Naive thymus-derived CD4-positive, alpha-beta T cell (primary cell): ENCODE results near the gene P3H2. TPM values are rescaled to one million over a fixed set of nuclear protein-coding genes. Genes with fewer than 3 reads are reported as not detected.

ENCODE experiments used
- ATAC-seq: fragments of 150-1000 bp; cut with Tn5 transposase; 2 replicates; pipeline ENCODE4 v1.10.0; 2021; ENCODE audit warnings: mild to moderate bottlenecking, moderate library complexity
- CTCF ChIA-PET: fragments of 350-600 bp; sonication (Branson Sonifier 250); formaldehyde crosslinking; loops from one replicate; lab custom pipeline; 2021; ENCODE audit warnings: antibody characterized with exemption; lab: Charles Lee
- POLR2A ChIA-PET: fragments of 350-600 bp; sonication (Branson Sonifier 250); formaldehyde crosslinking; loops from one replicate; lab custom pipeline; 2021; ENCODE audit warnings: antibody characterized with exemption, inconsistent platforms; lab: Charles Lee
- DNase-seq, 9 donors: peaks; one replicate each; pipeline versions ENCODE4 v3.0.0 to v3.0.0-alpha.2; 2020 to 2022; ENCODE audit warnings: mixed read lengths in 1 of 9
- H3K27ac ChIP-seq: one replicate; pipeline ENCODE4 v1.7.0; 2013; ENCODE audit warnings: mild to moderate bottlenecking, low read depth, low read length, moderate library complexity
- H3K27me3 ChIP-seq, 2 donors: one replicate each; pipeline ENCODE4 v1.7.0; 2013; ENCODE audit warnings: low read length in 2 of 2, mild to moderate bottlenecking in 2 of 2, moderate library complexity in 2 of 2; ENCODE audit not compliant: control insufficient read depth in 2 of 2, insufficient read depth in 2 of 2
- H3K36me3 ChIP-seq, 3 experiments: 1 replicate in 2 of 3; 2 replicates in 1 of 3; pipeline ENCODE4 v1.7.0; 2013; ENCODE audit warnings: low read length in 3 of 3, mild to moderate bottlenecking in 3 of 3, moderate library complexity in 1 of 3; ENCODE audit not compliant: insufficient read depth in 3 of 3, control insufficient read depth in 2 of 3
- H3K4me1 ChIP-seq, 2 donors: one replicate each; pipeline ENCODE4 v1.7.0; 2013; ENCODE audit warnings: low read length in 2 of 2, mild to moderate bottlenecking in 2 of 2, moderate library complexity in 1 of 2; ENCODE audit not compliant: control insufficient read depth in 2 of 2, insufficient read depth in 2 of 2
- H3K4me3 ChIP-seq: 2 replicates; pipeline ENCODE4 v1.7.0; 2013; ENCODE audit warnings: mild to moderate bottlenecking, low read length
- H3K9me3 ChIP-seq, 3 experiments: 1 replicate in 2 of 3; 2 replicates in 1 of 3; pipeline ENCODE4 v1.7.0; 2013; ENCODE audit warnings: low read length in 3 of 3; ENCODE audit not compliant: control insufficient read depth in 2 of 3
- H3K27ac Mint-ChIP-seq, 9 donors: one replicate each; pipeline ENCODE4 v1.8.0; 2020 to 2022; ENCODE audit warnings: mixed read lengths in 9 of 9, mild to moderate bottlenecking in 8 of 9, moderate library complexity in 5 of 9, inconsistent platforms in 2 of 9
- H3K27me3 Mint-ChIP-seq, 5 donors: one replicate each; pipeline ENCODE4 v1.8.0; 2021 to 2022; ENCODE audit warnings: mixed read lengths in 5 of 5, mild to moderate bottlenecking in 1 of 5
- H3K36me3 Mint-ChIP-seq, 5 donors: one replicate each; pipeline ENCODE4 v1.8.0; 2020 to 2022; ENCODE audit warnings: mixed read lengths in 5 of 5, mild to moderate bottlenecking in 3 of 5, inconsistent platforms in 1 of 5
- H3K4me1 Mint-ChIP-seq, 7 donors: one replicate each; pipeline ENCODE4 v1.8.0; 2020 to 2022; ENCODE audit warnings: mixed read lengths in 7 of 7, mild to moderate bottlenecking in 3 of 7, inconsistent platforms in 1 of 7
- H3K4me3 Mint-ChIP-seq, 10 donors: one replicate each; pipeline ENCODE4 v1.8.0; 2020 to 2022; ENCODE audit warnings: mild to moderate bottlenecking in 10 of 10, mixed read lengths in 10 of 10, moderate library complexity in 6 of 10, inconsistent platforms in 2 of 10
- H3K9me3 Mint-ChIP-seq, 11 donors: one replicate each; pipeline ENCODE4 v1.8.0; 2020 to 2022; ENCODE audit warnings: mixed read lengths in 11 of 11, mild to moderate bottlenecking in 4 of 11, inconsistent platforms in 1 of 11, moderate library complexity in 1 of 11
- intact Hi-C, 2 donors: fragments of 100-400 bp; cut with micrococcal nuclease; formaldehyde crosslinking; loops; one replicate each; pipeline ENCODE4 v1.15.1; 2023
- polyA plus RNA-seq, 2 donors: library from polyadenylated mRNA; unstranded; fragments of 300-500 nt; fragmentation: Illumina TruSeq; gene quantifications; one replicate each; pipeline ENCODE4 v1.2.3, GENCODE V29; 2021
- total RNA-seq, 6 experiments: library from RNA in 5 of 6; stranded (reverse) in 5 of 6; gene quantifications; 1 replicate in 5 of 6; 2 replicates in 1 of 6; pipeline ENCODE4 v1.2.3 and lab custom pipeline; 2021 to 2026

P3H2 gene
- total and polyA plus RNA-seq, 7 experiments from 2014 or later: 0.48 to 1.8 TPM; not detected in 5

GRCh38 chr3:190142041-190142440, 21.3 kb upstream of the P3H2 start:
- Mint-ChIP-seq H3K9me3 (peaks cover 0 to 11% (median 0%) of the 10 kb centered on the region in 11 donors), H3K4me3 (no peak overlapping the region), H3K36me3 (no peaks in the 10 kb centered on the region), H3K27ac (no peak overlapping the region), H3K27me3 (peaks cover 0 to 27% (median 14%) of the 10 kb centered on the region in 5 donors), H3K4me1 (no peaks in the 10 kb centered on the region)
- DNase-seq (no peak), ATAC-seq (no peak)
- no peak overlapping the region for H3K27ac ChIP-seq
- no peak overlapping the region for H3K4me3 ChIP-seq
- CTCF ChIA-PET: no interaction called here
- no peaks in the 10 kb centered on the region for H3K4me1 ChIP-seq
- no peaks in the 10 kb centered on the region for H3K9me3 ChIP-seq
- intact Hi-C loops: no loop called here
- no peaks in the 10 kb centered on the region for H3K27me3 ChIP-seq
- POLR2A ChIA-PET: no interaction called here
- no peaks in the 10 kb centered on the region for H3K36me3 ChIP-seq

- Histone ChIP-seq H3K9me3 (no peaks in the 10 kb centered on the region), H3K36me3 (no peaks in the 10 kb centered on the region), H3K4me3 (no peak overlapping the region), H3K27me3 (no peaks in the 10 kb centered on the region), H3K4me1 (no peaks in the 10 kb centered on the region), H3K27ac (no peak overlapping the region)
- ChIA-PET POLR2A (no interaction called here), CTCF (no interaction called here)
- DNase-seq (no peak), ATAC-seq (no peak)
- H3K27ac Mint-ChIP-seq: no peak overlapping the region
- H3K27me3 Mint-ChIP-seq: peaks cover 1 to 27% (median 15%) of the 10 kb centered on the region in 5 donors
- H3K4me1 Mint-ChIP-seq: no peaks in the 10 kb centered on the region
- intact Hi-C loops: no loop called here
- H3K36me3 Mint-ChIP-seq: no peaks in the 10 kb centered on the region
- H3K9me3 Mint-ChIP-seq: peaks cover 0 to 11% (median 0%) of the 10 kb centered on the region in 11 donors
- H3K4me3 Mint-ChIP-seq: no peak overlapping the region
Observed at GRCh38 chr3:190139365-190139764, 18.7 kb upstream of the P3H2 start.

GRCh38 chr3:190132371-190132770, 11.7 kb upstream of the P3H2 start:
- H3K4me3 ChIP-seq: no peak overlapping the region
- no peaks in the 10 kb centered on the region for H3K36me3 ChIP-seq
- CTCF ChIA-PET: no interaction called here
- intact Hi-C loops: no loop called here
- POLR2A ChIA-PET: no interaction called here
- no peak overlapping the region for H3K4me3 Mint-ChIP-seq
- no peaks in the 10 kb centered on the region for H3K4me1 Mint-ChIP-seq
- no peaks in the 10 kb centered on the region for H3K9me3 ChIP-seq
- H3K4me1 ChIP-seq: no peaks in the 10 kb centered on the region
- peaks cover 14 to 45% (median 38%) of the 10 kb centered on the region in 5 donors for H3K27me3 Mint-ChIP-seq
- H3K27ac Mint-ChIP-seq: no peak overlapping the region
- H3K27me3 ChIP-seq: no peaks in the 10 kb centered on the region
- H3K27ac ChIP-seq: no peak overlapping the region
- ATAC-seq: no peak
- peaks cover 0 to 3% (median 0%) of the 10 kb centered on the region in 11 donors for H3K9me3 Mint-ChIP-seq
- no peaks in the 10 kb centered on the region for H3K36me3 Mint-ChIP-seq
- no peak for DNase-seq

DNA sequence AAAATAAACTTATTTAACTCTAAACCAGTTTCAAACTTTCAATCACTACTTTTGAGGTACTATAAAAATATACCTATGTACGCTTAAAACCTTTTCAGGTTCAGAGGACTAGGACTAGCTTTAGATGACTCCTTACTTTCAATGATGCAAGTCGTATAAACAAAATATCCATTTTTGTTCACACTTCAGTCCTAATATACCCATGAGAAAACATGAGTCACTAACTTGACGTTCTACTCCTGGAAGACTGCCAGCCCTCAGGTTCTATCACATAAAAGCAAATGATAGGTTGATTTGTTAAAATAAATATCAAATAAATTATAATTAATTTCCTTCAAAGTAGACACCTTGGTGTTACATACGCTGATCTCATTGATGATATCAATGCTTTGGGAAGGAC, 10.6 kb upstream of the P3H2 start:
- Histone ChIP-seq H3K9me3 (no peaks in the 10 kb centered on the region), H3K27ac (no peak overlapping the region), H3K4me3 (no peak overlapping the region), H3K4me1 (no peaks in the 10 kb centered on the region), H3K36me3 (no peaks in the 10 kb centered on the region), H3K27me3 (no peaks in the 10 kb centered on the region)
- H3K27me3 Mint-ChIP-seq: peaks cover 12 to 45% (median 36%) of the 10 kb centered on the region in 5 donors
- DNase-seq (no peak), ATAC-seq (no peak)
- no peaks in the 10 kb centered on the region for H3K4me1 Mint-ChIP-seq
- CTCF ChIA-PET: no interaction called here
- no peak overlapping the region for H3K27ac Mint-ChIP-seq
- POLR2A ChIA-PET: no interaction called here
- H3K4me3 Mint-ChIP-seq: no peak overlapping the region
- intact Hi-C loops: no loop called here
- peaks cover 0 to 3% (median 0%) of the 10 kb centered on the region in 11 donors for H3K9me3 Mint-ChIP-seq
- no peaks in the 10 kb centered on the region for H3K36me3 Mint-ChIP-seq

GRCh38 chr3:190130696-190131095, 10.0 kb upstream of the P3H2 start:
- Mint-ChIP-seq H3K4me3 (no peak overlapping the region), H3K36me3 (no peaks in the 10 kb centered on the region), H3K27ac (no peak overlapping the region), H3K27me3 (peaks cover 12 to 45% (median 36%) of the 10 kb centered on the region in 5 donors), H3K4me1 (no peaks in the 10 kb centered on the region), H3K9me3 (peaks cover 0 to 3% (median 0%) of the 10 kb centered on the region in 11 donors)
- Histone ChIP-seq H3K9me3 (no peaks in the 10 kb centered on the region), H3K36me3 (no peaks in the 10 kb centered on the region), H3K4me1 (no peaks in the 10 kb centered on the region), H3K4me3 (no peak overlapping the region), H3K27ac (no peak overlapping the region), H3K27me3 (no peaks in the 10 kb centered on the region)
- ATAC-seq (no peak), DNase-seq (no peak)
- CTCF ChIA-PET: no interaction called here
- intact Hi-C loops: no loop called here
- POLR2A ChIA-PET: no interaction called here

DNA sequence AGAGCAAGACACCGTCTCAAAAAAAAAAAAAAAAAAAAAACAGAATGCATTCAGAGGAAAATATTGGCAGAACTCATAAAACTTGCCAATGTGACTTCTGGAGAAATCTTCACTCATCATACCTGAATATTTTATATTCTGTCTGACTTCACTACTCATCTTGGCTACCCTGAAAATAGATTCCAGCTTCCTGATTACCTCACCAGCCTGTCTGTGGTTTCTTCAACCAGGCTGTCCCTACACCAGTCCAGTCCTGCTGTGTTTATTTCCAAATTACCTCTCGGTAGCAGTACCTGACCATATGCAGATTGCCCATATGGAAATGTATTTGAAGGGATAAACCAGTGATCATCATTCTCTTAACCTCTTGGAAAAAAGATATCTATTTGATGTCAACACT, 9.3 kb upstream of the P3H2 start:
- H3K36me3 Mint-ChIP-seq: no peaks in the 10 kb centered on the region
- no peaks in the 10 kb centered on the region for H3K4me1 Mint-ChIP-seq
- CTCF ChIA-PET: no interaction called here
- Histone ChIP-seq H3K36me3 (no peaks in the 10 kb centered on the region), H3K4me3 (no peak overlapping the region), H3K27ac (no peak overlapping the region), H3K4me1 (no peaks in the 10 kb centered on the region), H3K27me3 (no peaks in the 10 kb centered on the region), H3K9me3 (no peaks in the 10 kb centered on the region)
- no peaks in the 10 kb centered on the region for H3K9me3 Mint-ChIP-seq
- POLR2A ChIA-PET: no interaction called here
- no peak for ATAC-seq
- H3K27ac Mint-ChIP-seq: peak overlapping the region in 1 of 9 donors; percentile 67
- no peak for DNase-seq
- intact Hi-C loops: no loop called here
- H3K4me3 Mint-ChIP-seq: no peak overlapping the region
- peaks cover 12 to 41% (median 32%) of the 10 kb centered on the region in 5 donors for H3K27me3 Mint-ChIP-seq

DNA sequence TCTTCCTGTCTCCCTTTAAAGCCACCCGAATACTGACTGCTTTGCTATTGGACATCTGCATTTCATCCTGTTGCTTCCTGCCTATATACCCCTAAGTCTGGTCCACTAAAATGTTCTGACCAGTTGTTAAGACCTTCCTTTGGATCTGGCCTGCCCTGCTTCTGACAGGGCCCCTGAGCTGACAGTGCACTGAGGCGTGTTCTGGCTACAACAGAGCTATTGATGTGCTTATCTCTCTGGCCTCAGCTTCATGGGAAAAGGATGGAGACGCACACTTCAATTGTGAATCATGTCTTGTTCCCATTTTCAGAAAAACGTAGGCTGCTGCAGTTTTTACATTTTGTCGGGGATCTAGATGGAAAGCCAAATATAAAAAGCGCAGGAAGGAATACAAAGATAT, 7.1 kb upstream of the P3H2 start:
- DNase-seq: no peak
- no peak for ATAC-seq
- Mint-ChIP-seq H3K36me3 (no peaks in the 10 kb centered on the region), H3K4me3 (no peak overlapping the region), H3K9me3 (no peaks in the 10 kb centered on the region), H3K4me1 (no peaks in the 10 kb centered on the region), H3K27me3 (peaks cover 18 to 47% (median 27%) of the 10 kb centered on the region in 5 donors), H3K27ac (no peak overlapping the region)
- Histone ChIP-seq H3K36me3 (no peaks in the 10 kb centered on the region), H3K4me3 (no peak overlapping the region), H3K27ac (no peak overlapping the region), H3K9me3 (no peaks in the 10 kb centered on the region), H3K27me3 (no peaks in the 10 kb centered on the region), H3K4me1 (no peaks in the 10 kb centered on the region)
- ChIA-PET CTCF (no interaction called here), POLR2A (no interaction called here)
- intact Hi-C loops: no loop called here
